RPMI7951 (cell line): ENCODE data around the gene NT5C1A. TPM values are rescaled to one million over a fixed set of nuclear protein-coding genes. Genes with fewer than 3 reads are reported as not detected.

ENCODE experiments used
- total RNA-seq: library from RNA; depleted of rRNA; stranded (reverse); fragments of >200 nt; shearing (Covaris generic); gene quantifications from 2 replicates; pipeline ENCODE4 v1.2.3, GENCODE V29; 2014; rRNA removed

The NT5C1A gene
- total RNA-seq, 1 experiment from 2014 or later = not detected

Other genes with a start within 250 kb of the NT5C1A start
- not detected in 2 replicates for gene BMP8A, start 180.5 kb downstream of the NT5C1A start, total RNA-seq
- gene PABPC4, start 95.3 kb downstream of the NT5C1A start, total RNA-seq = 84.9 and 116 TPM in 2 replicates
- not detected in 2 replicates for gene HEYL, start 32.5 kb downstream of the NT5C1A start, total RNA-seq
- 0.10 and 0.12 TPM in 2 replicates for gene HPCAL4, start 19.3 kb upstream of the NT5C1A start, total RNA-seq
- 65.8 and 75.6 TPM in 2 replicates for gene PPIE, start 66.8 kb upstream of the NT5C1A start, total RNA-seq
- 1.9 and 2.6 TPM in 2 replicates for gene OXCT2, start 99.2 kb upstream of the NT5C1A start, total RNA-seq
- gene BMP8B, start 116.8 kb upstream of the NT5C1A start, total RNA-seq = 2.4 TPM in 2 replicates
- 23.7 and 29.8 TPM in 2 replicates for gene TRIT1, start 211.4 kb upstream of the NT5C1A start, total RNA-seq
- 0.10 and 0.12 TPM in 2 replicates for gene MYCL, start 229.8 kb upstream of the NT5C1A start, total RNA-seq